ENCODE results near the gene POLR3B.
A peak's percentile ranks its signal among the peaks of the same experiment; 100 is the strongest.

Gene POLR3B

DNA sequence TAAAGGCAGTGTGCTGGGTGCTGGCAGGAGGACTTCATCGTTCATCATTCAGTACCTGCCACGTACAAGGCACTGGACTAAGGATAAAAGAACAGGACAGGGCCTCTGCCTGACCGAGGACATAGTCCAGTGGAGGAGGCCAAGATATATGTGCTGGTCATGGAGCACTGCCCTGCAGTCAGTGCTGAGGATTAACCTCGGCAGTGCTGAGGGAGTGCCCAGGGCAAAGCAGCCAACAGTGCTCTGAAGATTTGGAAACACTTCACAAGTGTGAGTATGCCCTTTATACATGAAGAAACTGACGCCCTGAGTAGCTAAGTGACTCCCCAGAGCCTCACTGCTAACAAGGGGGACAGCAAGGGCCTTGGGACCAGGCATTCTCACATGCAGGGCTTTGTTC lies 153.8 kb downstream of the POLR3B start:
- Histone ChIP-seq H3K27me3 (no peaks in the 10 kb centered on the region), H3K36me3 (no peaks in the 10 kb centered on the region), H3K4me3 (ENCODE audit: low read depth, low read length) (no peak overlapping the region), H3K9me3 (no peaks in the 10 kb centered on the region), H3K4me1 (no peaks in the 10 kb centered on the region)
- DNase-seq, result no peak
- TF ChIP-seq, protein P1, sequence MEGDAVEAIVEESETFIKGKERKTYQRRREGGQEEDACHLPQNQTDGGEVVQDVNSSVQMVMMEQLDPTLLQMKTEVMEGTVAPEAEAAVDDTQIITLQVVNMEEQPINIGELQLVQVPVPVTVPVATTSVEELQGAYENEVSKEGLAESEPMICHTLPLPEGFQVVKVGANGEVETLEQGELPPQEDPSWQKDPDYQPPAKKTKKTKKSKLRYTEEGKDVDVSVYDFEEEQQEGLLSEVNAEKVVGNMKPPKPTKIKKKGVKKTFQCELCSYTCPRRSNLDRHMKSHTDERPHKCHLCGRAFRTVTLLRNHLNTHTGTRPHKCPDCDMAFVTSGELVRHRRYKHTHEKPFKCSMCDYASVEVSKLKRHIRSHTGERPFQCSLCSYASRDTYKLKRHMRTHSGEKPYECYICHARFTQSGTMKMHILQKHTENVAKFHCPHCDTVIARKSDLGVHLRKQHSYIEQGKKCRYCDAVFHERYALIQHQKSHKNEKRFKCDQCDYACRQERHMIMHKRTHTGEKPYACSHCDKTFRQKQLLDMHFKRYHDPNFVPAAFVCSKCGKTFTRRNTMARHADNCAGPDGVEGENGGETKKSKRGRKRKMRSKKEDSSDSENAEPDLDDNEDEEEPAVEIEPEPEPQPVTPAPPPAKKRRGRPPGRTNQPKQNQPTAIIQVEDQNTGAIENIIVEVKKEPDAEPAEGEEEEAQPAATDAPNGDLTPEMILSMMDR (IDR thresholded peaks at IDR 0.05; ENCODE audit: low read depth, low read length), result no peak

- DNase-seq, result no peak
- TF ChIP-seq, protein P1 (IDR thresholded peaks at IDR 0.05; ENCODE audit: low read depth, low read length), result no peak
- Histone ChIP-seq H3K9me3 (no peaks in the 10 kb centered on the region), H3K4me1 (0 out of 2 replicates have a peak, but pooled peaks cover 2% of the 10 kb centered on the region), H3K36me3 (no peaks in the 10 kb centered on the region), H3K4me3 (ENCODE audit: low read depth, low read length) (no peak overlapping the region), H3K27me3 (no peaks in the 10 kb centered on the region)
Observed at GRCh38 chr12:106517314-106517713, 159.8 kb downstream of the POLR3B start.

GRCh38 chr12:106519607-106520021 lies 162.1 kb downstream of the POLR3B start:
- H3K27me3 ChIP-seq, result no peaks in the 10 kb centered on the region
- H3K4me3 ChIP-seq (ENCODE audit: low read depth, low read length), result no peak overlapping the region
- 0 out of 2 replicates have a peak, but pooled peaks cover 2% of the 10 kb centered on the region for H3K4me1 ChIP-seq
- H3K36me3 ChIP-seq, result no peaks in the 10 kb centered on the region
- TF ChIP-seq, protein P1 (IDR thresholded peaks at IDR 0.05; ENCODE audit: low read depth, low read length), result no peak
- no peaks in the 10 kb centered on the region for H3K9me3 ChIP-seq
- peak; percentile 48 for DNase-seq

- H3K4me1 ChIP-seq, result 0 out of 2 replicates have a peak, but pooled peaks cover 2% of the 10 kb centered on the region
- H3K9me3 ChIP-seq, result no peaks in the 10 kb centered on the region
- no peaks in the 10 kb centered on the region for H3K27me3 ChIP-seq
- TF ChIP-seq, protein P1 (IDR thresholded peaks at IDR 0.05; ENCODE audit: low read depth, low read length), result no peak
- no peaks in the 10 kb centered on the region for H3K36me3 ChIP-seq
- DNase-seq, result no peak
- no peak overlapping the region for H3K4me3 ChIP-seq (ENCODE audit: low read depth, low read length)
Observed at GRCh38 chr12:106521901-106522300, 164.4 kb downstream of the POLR3B start.

DNA sequence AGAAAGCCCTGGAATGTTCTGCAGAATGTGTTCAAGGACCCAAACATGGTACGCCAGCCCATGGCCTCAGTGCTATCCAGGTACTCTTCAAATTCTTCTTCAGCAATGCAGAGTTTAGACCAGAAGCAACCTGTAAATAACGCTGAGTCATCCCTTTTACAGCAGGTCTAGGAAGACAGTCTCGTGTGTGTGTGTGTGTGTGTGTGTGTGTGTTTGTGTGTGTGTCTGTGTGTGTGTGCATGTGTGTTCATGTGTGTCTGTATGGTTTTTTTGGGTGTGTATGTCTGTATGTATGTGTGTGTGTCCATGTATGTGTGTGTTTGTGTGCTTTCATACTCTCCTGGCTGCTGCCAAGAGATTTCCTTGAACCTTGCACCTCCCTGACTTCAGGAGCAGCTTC lies 165.2 kb downstream of the POLR3B start:
- Histone ChIP-seq H3K4me3 (ENCODE audit: low read depth, low read length) (no peak overlapping the region), H3K9me3 (no peaks in the 10 kb centered on the region), H3K27me3 (no peaks in the 10 kb centered on the region), H3K4me1 (0 out of 2 replicates have a peak, but pooled peaks cover 2% of the 10 kb centered on the region), H3K36me3 (no peaks in the 10 kb centered on the region)
- TF ChIP-seq, protein P1 (IDR thresholded peaks at IDR 0.05; ENCODE audit: low read depth, low read length), result no peak
- DNase-seq, result no peak

DNA sequence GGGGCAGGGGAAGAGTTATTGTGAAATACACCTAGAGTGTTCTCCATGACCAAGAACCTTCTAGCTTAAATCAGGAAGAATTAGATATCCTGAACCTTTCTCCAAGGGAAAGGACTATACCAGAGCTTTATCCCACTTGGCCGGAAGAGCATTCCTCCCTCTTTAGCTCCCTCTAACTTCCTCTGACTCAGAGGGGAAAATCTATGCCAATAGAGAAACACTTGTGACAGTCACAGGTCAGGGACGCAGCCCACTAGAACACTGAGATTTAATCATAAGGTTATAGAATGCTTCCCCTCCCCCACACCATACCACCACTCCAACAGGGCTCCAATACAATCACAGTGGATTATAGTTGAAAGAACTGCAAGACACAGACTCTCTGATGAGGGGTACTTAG lies 169.8 kb downstream of the POLR3B start:
- Histone ChIP-seq H3K27me3 (no peaks in the 10 kb centered on the region), H3K36me3 (no peaks in the 10 kb centered on the region), H3K4me3 (ENCODE audit: low read depth, low read length) (no peak overlapping the region), H3K9me3 (no peaks in the 10 kb centered on the region), H3K4me1 (no peaks in the 10 kb centered on the region)
- no peak for DNase-seq
- TF ChIP-seq, protein P1 (IDR thresholded peaks at IDR 0.05; ENCODE audit: low read depth, low read length), result no peak

All from BE2C (cell line).